Upper lobe of right lung (tissue), 1 donor: ENCODE results near the gene EPB41L4A. TPM values are rescaled to one million over a fixed set of nuclear protein-coding genes. Genes with fewer than 3 reads are reported as not detected.

ENCODE experiments used
- ATAC-seq: fragments of 200-7000 bp; cut with Tn5 transposase; one replicate; pipeline ENCODE4 v1.9.1; 2020; ENCODE audit warnings: mild to moderate bottlenecking, moderate library complexity
- DNase-seq: peaks from one replicate; pipeline ENCODE4 v3.0.0-alpha.2; 2020
- H3K27ac ChIP-seq: fragments of 200-600 bp; one replicate; pipeline ENCODE4 v1.8.0; 2022
- H3K27me3 ChIP-seq: fragments of 200-600 bp; one replicate; pipeline ENCODE4 v1.8.0; 2022; ENCODE audit warnings: mild to moderate bottlenecking
- H3K36me3 ChIP-seq: fragments of 200-600 bp; one replicate; pipeline ENCODE4 v1.8.0; 2022
- H3K4me1 ChIP-seq: fragments of 200-600 bp; one replicate; pipeline ENCODE4 v1.8.0; 2022
- H3K4me3 ChIP-seq: fragments of 200-600 bp; one replicate; pipeline ENCODE4 v1.8.0; 2022; ENCODE audit warnings: mild to moderate bottlenecking
- H3K9me3 ChIP-seq: fragments of 200-600 bp; one replicate; pipeline ENCODE4 v1.8.0; 2022
- intact Hi-C: fragments of 100-400 bp; cut with DNase I; formaldehyde crosslinking; loops from one replicate; pipeline ENCODE4 v1.11.0; 2022
- total RNA-seq: library from RNA; stranded (reverse); fragmentation: NEBNext Ultra II Directional; extraction: Animal tissue kit (Norgen Biotek cat#: 25700); gene quantifications from one replicate; pipeline ENCODE4 v1.2.1, GENCODE V29; 2021
- TF ChIP-seq, protein P1 (sequence below): fragments of 200-600 bp; IDR thresholded peaks from one replicate; pipeline ENCODE4 v1.8.0; 2022; ENCODE audit warnings: antibody characterized with exemption
- donor health status: DM: no; HTN: yes; CAD: no; lungs with severe emphysema.

Gene EPB41L4A
- total RNA-seq, 1 donor from 2014 or later: 35.2 TPM

DNA sequence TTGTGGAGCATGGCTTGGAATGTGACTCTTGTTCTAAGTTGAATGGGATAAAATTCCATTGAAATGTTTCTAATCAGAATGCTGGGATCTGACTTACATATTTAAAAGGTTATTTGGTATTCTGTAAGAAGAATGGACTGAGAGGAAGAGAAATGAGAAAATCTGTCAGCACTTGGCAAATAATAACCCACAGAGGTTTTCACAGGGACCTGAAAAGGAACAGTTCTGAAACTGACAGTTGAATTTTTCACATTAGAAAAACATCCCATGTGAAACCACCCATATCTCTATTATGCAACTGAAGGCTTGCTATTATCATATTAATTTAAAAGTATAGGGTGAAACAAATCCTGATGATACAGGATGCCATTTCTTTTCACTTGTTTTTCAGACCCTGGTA lies 302.7 kb downstream of the EPB41L4A start:
- Histone ChIP-seq H3K36me3 (no peaks in the 10 kb centered on the region), H3K9me3 (no peaks in the 10 kb centered on the region), H3K4me1 (no peaks in the 10 kb centered on the region), H3K27me3 (no peaks in the 10 kb centered on the region), H3K27ac (no peak overlapping the region), H3K4me3 (no peak overlapping the region)
- TF ChIP-seq, protein P1, sequence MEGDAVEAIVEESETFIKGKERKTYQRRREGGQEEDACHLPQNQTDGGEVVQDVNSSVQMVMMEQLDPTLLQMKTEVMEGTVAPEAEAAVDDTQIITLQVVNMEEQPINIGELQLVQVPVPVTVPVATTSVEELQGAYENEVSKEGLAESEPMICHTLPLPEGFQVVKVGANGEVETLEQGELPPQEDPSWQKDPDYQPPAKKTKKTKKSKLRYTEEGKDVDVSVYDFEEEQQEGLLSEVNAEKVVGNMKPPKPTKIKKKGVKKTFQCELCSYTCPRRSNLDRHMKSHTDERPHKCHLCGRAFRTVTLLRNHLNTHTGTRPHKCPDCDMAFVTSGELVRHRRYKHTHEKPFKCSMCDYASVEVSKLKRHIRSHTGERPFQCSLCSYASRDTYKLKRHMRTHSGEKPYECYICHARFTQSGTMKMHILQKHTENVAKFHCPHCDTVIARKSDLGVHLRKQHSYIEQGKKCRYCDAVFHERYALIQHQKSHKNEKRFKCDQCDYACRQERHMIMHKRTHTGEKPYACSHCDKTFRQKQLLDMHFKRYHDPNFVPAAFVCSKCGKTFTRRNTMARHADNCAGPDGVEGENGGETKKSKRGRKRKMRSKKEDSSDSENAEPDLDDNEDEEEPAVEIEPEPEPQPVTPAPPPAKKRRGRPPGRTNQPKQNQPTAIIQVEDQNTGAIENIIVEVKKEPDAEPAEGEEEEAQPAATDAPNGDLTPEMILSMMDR: no peak
- intact Hi-C loops: no loop called here
- no peak for DNase-seq
- ATAC-seq: no peak

DNA sequence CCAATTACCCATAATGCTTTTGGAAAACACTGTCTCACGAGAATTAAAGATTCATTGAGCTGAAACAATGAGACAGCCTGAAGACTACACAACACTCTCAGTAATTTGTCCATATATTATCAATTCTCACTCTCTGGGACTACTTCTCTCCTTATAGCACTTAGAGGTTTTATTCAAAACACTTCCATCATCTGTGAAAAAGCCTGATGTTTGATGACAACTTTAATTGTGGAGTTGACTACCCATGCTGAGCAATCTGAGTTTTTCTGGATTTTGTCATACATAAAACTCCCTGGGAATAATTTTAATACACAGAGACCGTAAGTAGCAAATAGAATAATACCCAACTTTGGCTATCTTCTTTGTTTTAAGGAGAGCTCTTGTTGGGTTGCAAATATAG lies 305.5 kb downstream of the EPB41L4A start:
- Histone ChIP-seq H3K4me1 (no peaks in the 10 kb centered on the region), H3K36me3 (no peaks in the 10 kb centered on the region), H3K4me3 (no peak overlapping the region), H3K27ac (no peak overlapping the region), H3K9me3 (no peaks in the 10 kb centered on the region), H3K27me3 (no peaks in the 10 kb centered on the region)
- ATAC-seq (no peak), DNase-seq (no peak)
- TF ChIP-seq, protein P1: no peak
- intact Hi-C loops: no loop called here
